ENCODE data around the gene MED12.

MED12 gene

GRCh38 chrX:71169586-71169985 lies 51.2 kb downstream of the MED12 start:
- Histone ChIP-seq H3K9me3 (ENCODE audit: control insufficient read depth, low read length) (no peaks in the 10 kb centered on the region), H3K79me2 (no peaks in the 10 kb centered on the region), H3K27ac (no peak overlapping the region), H3K36me3 (ENCODE audit: control insufficient read depth, insufficient read depth, low read length) (no peaks in the 10 kb centered on the region), H3K4me3 (ENCODE audit: low read depth, low read length) (no peak overlapping the region), H3K9ac (no peak overlapping the region), H2AFZ (no peak overlapping the region), H3K27me3 (ENCODE audit: control insufficient read depth, insufficient read depth, low read length) (no peaks in the 10 kb centered on the region), H3K4me1 (peaks cover 3% of the 10 kb centered on the region), H3K4me2 (ENCODE audit: low read length) (no peak overlapping the region)
- TF ChIP-seq, protein P1, sequence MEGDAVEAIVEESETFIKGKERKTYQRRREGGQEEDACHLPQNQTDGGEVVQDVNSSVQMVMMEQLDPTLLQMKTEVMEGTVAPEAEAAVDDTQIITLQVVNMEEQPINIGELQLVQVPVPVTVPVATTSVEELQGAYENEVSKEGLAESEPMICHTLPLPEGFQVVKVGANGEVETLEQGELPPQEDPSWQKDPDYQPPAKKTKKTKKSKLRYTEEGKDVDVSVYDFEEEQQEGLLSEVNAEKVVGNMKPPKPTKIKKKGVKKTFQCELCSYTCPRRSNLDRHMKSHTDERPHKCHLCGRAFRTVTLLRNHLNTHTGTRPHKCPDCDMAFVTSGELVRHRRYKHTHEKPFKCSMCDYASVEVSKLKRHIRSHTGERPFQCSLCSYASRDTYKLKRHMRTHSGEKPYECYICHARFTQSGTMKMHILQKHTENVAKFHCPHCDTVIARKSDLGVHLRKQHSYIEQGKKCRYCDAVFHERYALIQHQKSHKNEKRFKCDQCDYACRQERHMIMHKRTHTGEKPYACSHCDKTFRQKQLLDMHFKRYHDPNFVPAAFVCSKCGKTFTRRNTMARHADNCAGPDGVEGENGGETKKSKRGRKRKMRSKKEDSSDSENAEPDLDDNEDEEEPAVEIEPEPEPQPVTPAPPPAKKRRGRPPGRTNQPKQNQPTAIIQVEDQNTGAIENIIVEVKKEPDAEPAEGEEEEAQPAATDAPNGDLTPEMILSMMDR (IDR thresholded peaks at IDR 0.05), result no peak

DNA sequence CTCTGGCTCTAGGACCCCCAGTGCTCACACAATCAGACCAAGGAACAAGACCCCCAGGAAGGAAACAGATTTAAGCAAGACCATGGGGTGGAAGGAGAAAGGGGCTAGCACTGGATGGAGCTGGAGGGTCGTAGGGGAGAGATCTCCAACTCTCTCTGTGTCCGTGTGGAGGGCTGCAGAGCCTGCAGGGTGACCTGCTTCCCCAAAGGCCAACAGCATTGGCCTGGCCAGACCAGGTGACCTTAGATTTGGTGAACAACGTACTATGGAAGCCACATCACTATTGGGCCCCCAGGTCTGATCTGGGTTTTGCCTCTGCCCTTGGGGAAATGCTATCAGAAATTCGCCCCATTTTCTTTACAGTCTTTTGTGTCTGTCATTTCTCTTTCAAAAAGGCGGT lies 52.3 kb downstream of the MED12 start:
- TF ChIP-seq, protein P1 (IDR thresholded peaks at IDR 0.05), result no peak
- H3K27me3 ChIP-seq (ENCODE audit: control insufficient read depth, insufficient read depth, low read length), result no peaks in the 10 kb centered on the region
- H3K79me2 ChIP-seq, result no peaks in the 10 kb centered on the region
- no peak overlapping the region for H3K4me3 ChIP-seq (ENCODE audit: low read depth, low read length)
- H3K27ac ChIP-seq, result no peak overlapping the region
- no peaks in the 10 kb centered on the region for H3K9me3 ChIP-seq (ENCODE audit: control insufficient read depth, low read length)
- no peaks in the 10 kb centered on the region for H3K36me3 ChIP-seq (ENCODE audit: control insufficient read depth, insufficient read depth, low read length)
- H3K4me2 ChIP-seq (ENCODE audit: low read length), result no peak overlapping the region
- H3K9ac ChIP-seq, result no peak overlapping the region
- H3K4me1 ChIP-seq, result peaks cover 3% of the 10 kb centered on the region
- H2AFZ ChIP-seq, result no peak overlapping the region

DNA sequence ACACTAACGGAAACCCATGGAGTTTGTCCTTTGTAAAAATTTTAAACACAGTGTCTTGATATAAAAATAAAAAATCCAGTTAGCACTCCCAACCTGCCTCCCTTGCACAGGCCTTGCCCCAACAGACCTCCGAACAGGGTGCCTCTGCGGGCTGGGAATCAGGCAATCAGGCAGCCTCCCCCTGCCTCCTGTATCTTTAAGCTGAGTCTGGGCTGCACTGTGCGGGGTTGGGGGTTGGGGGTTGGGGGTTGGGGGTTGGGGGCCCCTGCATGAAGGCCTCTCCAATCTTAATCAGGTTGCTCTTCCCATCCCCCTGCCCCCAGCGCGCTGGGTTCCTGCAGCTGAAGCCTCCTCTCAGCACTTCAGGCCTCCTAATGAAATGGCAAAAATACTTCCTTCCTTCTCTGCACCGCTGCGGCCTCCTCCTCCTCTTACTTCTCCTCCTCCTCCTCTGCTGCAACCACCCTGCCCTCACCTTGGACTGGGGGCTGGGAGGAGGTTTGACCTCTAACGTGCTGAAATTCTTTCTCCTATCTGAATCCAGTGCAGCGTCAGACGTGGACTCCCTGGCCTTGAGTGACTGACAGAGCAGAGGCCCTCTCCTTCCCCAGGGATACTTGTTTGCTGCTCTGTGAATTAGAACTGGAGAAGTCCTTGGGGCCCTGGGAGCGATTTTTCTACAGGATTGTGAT lies 52.9 kb downstream of the MED12 start:
- Histone ChIP-seq H3K4me3 (ENCODE audit: low read depth, low read length) (no peak overlapping the region), H3K4me1 (peaks cover 3% of the 10 kb centered on the region), H2AFZ (peak overlapping the region; percentile 81), H3K9ac (no peak overlapping the region), H3K27ac (no peak overlapping the region), H3K4me2 (ENCODE audit: low read length) (no peak overlapping the region), H3K27me3 (ENCODE audit: control insufficient read depth, insufficient read depth, low read length) (no peaks in the 10 kb centered on the region), H3K36me3 (ENCODE audit: control insufficient read depth, insufficient read depth, low read length) (no peaks in the 10 kb centered on the region), H3K79me2 (no peaks in the 10 kb centered on the region), H3K9me3 (ENCODE audit: control insufficient read depth, low read length) (no peaks in the 10 kb centered on the region)
- TF ChIP-seq, protein P1 (IDR thresholded peaks at IDR 0.05), result no peak

DNA sequence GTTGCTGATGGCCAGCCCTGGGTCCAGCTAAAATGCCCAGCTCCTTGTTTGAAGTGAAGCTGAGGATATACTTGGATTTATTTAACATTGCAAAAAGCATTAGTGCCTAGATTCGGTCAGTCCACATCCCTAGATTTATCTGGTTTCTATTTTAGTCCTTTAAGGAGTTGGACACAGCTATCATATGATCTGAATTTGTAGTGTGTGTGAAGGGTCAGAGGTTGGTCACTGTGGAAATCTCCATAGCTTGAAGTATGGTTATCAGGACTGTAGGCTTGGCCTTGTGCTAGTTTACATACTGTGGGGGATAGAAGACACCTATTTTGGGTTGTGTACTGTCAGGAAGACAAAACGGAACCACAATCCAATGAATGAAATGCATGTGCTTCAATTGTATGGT lies 55.0 kb downstream of the MED12 start:
- Histone ChIP-seq H2AFZ (no peak overlapping the region), H3K36me3 (ENCODE audit: control insufficient read depth, insufficient read depth, low read length) (no peaks in the 10 kb centered on the region), H3K4me2 (ENCODE audit: low read length) (no peak overlapping the region), H3K4me3 (ENCODE audit: low read depth, low read length) (no peak overlapping the region), H3K27ac (no peak overlapping the region), H3K4me1 (peaks cover 19% of the 10 kb centered on the region), H3K9me3 (ENCODE audit: control insufficient read depth, low read length) (no peaks in the 10 kb centered on the region), H3K9ac (no peak overlapping the region), H3K27me3 (ENCODE audit: control insufficient read depth, insufficient read depth, low read length) (no peaks in the 10 kb centered on the region), H3K79me2 (no peaks in the 10 kb centered on the region)
- TF ChIP-seq, protein P1 (IDR thresholded peaks at IDR 0.05), result no peak

- Histone ChIP-seq H2AFZ (no peak overlapping the region), H3K9me3 (ENCODE audit: control insufficient read depth, low read length) (no peaks in the 10 kb centered on the region), H3K79me2 (no peaks in the 10 kb centered on the region), H3K4me2 (ENCODE audit: low read length) (no peak overlapping the region), H3K36me3 (ENCODE audit: control insufficient read depth, insufficient read depth, low read length) (no peaks in the 10 kb centered on the region), H3K27ac (no peak overlapping the region), H3K4me3 (ENCODE audit: low read depth, low read length) (no peak overlapping the region), H3K4me1 (peaks cover 20% of the 10 kb centered on the region), H3K27me3 (ENCODE audit: control insufficient read depth, insufficient read depth, low read length) (no peaks in the 10 kb centered on the region), H3K9ac (no peak overlapping the region)
- TF ChIP-seq, protein P1 (IDR thresholded peaks at IDR 0.05), result no peak
Observed at GRCh38 chrX:71174795-71175194, 56.4 kb downstream of the MED12 start.
